Neural progenitor cell (in vitro differentiated cells): ENCODE results near the gene OPTC.

Source experiments
- CTCF ChIP-seq: fragments of 200-600 bp; sonication (generic); IDR thresholded peaks from 2 replicates; pipeline ENCODE4 v1.5.1; 2017; ENCODE audit warnings: antibody characterized with exemption, mild to moderate bottlenecking
- EZH2 ChIP-seq: fragments of 200-600 bp; sonication (generic); IDR thresholded peaks from 2 replicates; pipeline ENCODE4 v1.6.1; 2017; ENCODE audit warnings: antibody characterized with exemption, mild to moderate bottlenecking, moderate library complexity
- EZH2phosphoT487 ChIP-seq: fragments of 200-600 bp; sonication (generic); IDR thresholded peaks from 2 replicates; pipeline ENCODE4 v1.6.1; 2017; ENCODE audit warnings: antibody characterized with exemption

- TF ChIP-seq CTCF (no peak), EZH2 (no peak), EZH2phosphoT487 (no peak)
Measured at GRCh38 chr1:203470240-203470639, 23.7 kb upstream of the OPTC start.
